Activated naive CD8-positive, alpha-beta T cell treated with anti-CD3 and anti-CD28 coated beads, Interleukin-2, amount 10 ng/mL, durations not matched to agents 7 days and 5 days (primary cell): ENCODE results near the gene STIP1. TPM values are rescaled to one million over a fixed set of nuclear protein-coding genes. Genes with fewer than 3 reads are reported as not detected.
A peak's percentile ranks its signal among the peaks of the same experiment; 100 is the strongest.

Experiments used
- ATAC-seq: fragments of 150-1000 bp; cut with Tn5 transposase; one replicate; pipeline ENCODE4 v1.10.0; 2021; ENCODE audit warnings: low read depth, moderate library complexity
- POLR2A ChIA-PET: fragments of 350-600 bp; sonication (Branson Sonifier 250); formaldehyde crosslinking; loops from one replicate; lab custom pipeline; 2021; ENCODE audit warnings: antibody characterized with exemption; lab: Charles Lee
- DNase-seq: peaks from one replicate; pipeline ENCODE4 v3.0.0; 2021
- H3K27ac Mint-ChIP-seq: one replicate; pipeline ENCODE4 v1.8.0; 2022; ENCODE audit warnings: mild to moderate bottlenecking, mixed read lengths
- H3K27me3 Mint-ChIP-seq: one replicate; pipeline ENCODE4 v1.8.0; 2022; ENCODE audit warnings: mild to moderate bottlenecking, moderate library complexity, mixed read lengths
- H3K36me3 Mint-ChIP-seq: one replicate; pipeline ENCODE4 v1.8.0; 2021; ENCODE audit warnings: mild to moderate bottlenecking, mixed read lengths
- H3K4me1 Mint-ChIP-seq: one replicate; pipeline ENCODE4 v1.8.0; 2021; ENCODE audit warnings: mixed read lengths
- H3K4me3 Mint-ChIP-seq: one replicate; pipeline ENCODE4 v1.8.0; 2022; ENCODE audit warnings: mild to moderate bottlenecking, moderate library complexity, mixed read lengths
- H3K9me3 Mint-ChIP-seq: one replicate; pipeline ENCODE4 v1.8.0; 2021; ENCODE audit warnings: mixed read lengths
- total RNA-seq, 2 experiments: library from RNA; stranded (reverse); gene quantifications; one replicate each; pipeline ENCODE4 v1.2.3, GENCODE V29; 2021

STIP1 gene
- total RNA-seq, 2 experiments from 2014 or later: 218 to 219 TPM

- Mint-ChIP-seq H3K27me3 (no peaks in the 10 kb centered on the region), H3K27ac (peak within 1 kb of the TSS; percentile 84), H3K9me3 (no peaks in the 10 kb centered on the region), H3K4me3 (peak within 1 kb of the TSS; percentile 91), H3K4me1 (peaks cover 6% of the 10 kb centered on the region), H3K36me3 (peaks cover under 1% of the 10 kb centered on the region)
- POLR2A ChIA-PET: interaction anchor here (0.7 to 4.0 kb wide), 3 partner anchors 15 to 40 kb away, joined by 3 to 44 read pairs (median 3); partner anchors contain the start of genes FERMT3 and STIP1
- ATAC-seq (peak; percentile 94), DNase-seq (peak; percentile 86)
Observed at GRCh38 chr11:64165842-64166635, 19.9 kb upstream of the STIP1 start, which contains the start of gene MACROD1. TSS of gene MACROD1 (minus strand) at chr11:64166113. CDS start at chr11:64165994, 119 bp downstream.

GRCh38 chr11:64170419-64170818 lies 15.6 kb upstream of the STIP1 start:
- no peak for ATAC-seq
- H3K36me3 Mint-ChIP-seq: peaks cover 2% of the 10 kb centered on the region
- H3K27me3 Mint-ChIP-seq: no peaks in the 10 kb centered on the region
- H3K4me3 Mint-ChIP-seq: no peak overlapping the region
- no peak for DNase-seq
- peaks cover 2% of the 10 kb centered on the region for H3K9me3 Mint-ChIP-seq
- H3K4me1 Mint-ChIP-seq: peaks cover 3% of the 10 kb centered on the region
- POLR2A ChIA-PET: interaction anchor here (1.3 kb wide), 1 partner anchor 16 kb away, joined by 5 read pairs; the partner anchor contains the start of gene STIP1
- no peak overlapping the region for H3K27ac Mint-ChIP-seq

DNA sequence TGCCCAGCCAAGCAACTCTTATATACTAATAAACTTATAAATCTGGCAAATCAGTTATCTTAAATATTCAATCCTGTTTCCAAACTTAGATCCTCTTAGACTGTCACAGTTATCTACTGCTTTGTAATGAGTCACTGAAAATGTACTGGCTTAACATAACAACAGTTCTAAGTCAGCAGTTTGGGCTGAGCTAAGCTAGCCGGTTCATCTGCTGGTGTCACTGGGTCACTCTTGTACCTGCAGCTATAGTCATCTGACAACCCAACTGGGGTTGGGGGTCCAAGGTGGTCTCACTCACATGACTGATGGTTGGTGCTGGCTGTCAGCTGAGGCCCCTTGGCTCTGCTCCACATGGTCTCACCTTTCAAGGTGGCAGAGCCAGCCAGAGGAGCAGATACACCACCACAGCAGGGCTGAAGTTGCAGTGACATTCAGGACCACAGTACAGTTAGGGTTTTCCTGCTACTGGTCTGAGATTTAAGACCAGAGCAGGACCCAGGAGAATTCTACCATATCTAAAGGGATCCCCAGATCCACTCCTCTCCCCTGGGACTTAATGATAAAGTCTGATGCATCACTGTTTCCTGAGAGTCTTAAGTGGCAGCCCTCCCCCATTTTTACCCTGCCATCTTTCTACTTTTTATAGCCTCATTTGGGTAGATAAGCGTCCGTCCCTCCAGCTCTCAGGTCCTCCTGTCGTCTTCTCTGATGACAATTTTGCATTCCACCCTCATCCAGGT lies 12.2 kb upstream of the STIP1 start:
- POLR2A ChIA-PET: interaction anchor here (0.6 kb wide), 2 partner anchors 73 to 127 kb away, joined by 3 to 6 read pairs; partner anchors contain the start of gene PPP1R14B
- Mint-ChIP-seq H3K9me3 (peaks cover 4% of the 10 kb centered on the region), H3K4me1 (peaks cover 16% of the 10 kb centered on the region), H3K27me3 (no peaks in the 10 kb centered on the region), H3K27ac (no peak overlapping the region), H3K4me3 (no peak overlapping the region), H3K36me3 (peaks cover 2% of the 10 kb centered on the region)
- ATAC-seq: no peak
- no peak for DNase-seq

GRCh38 chr11:64176751-64177150 lies 9.2 kb upstream of the STIP1 start:
- peak overlapping the region; percentile 47 for H3K27ac Mint-ChIP-seq
- no peaks in the 10 kb centered on the region for H3K27me3 Mint-ChIP-seq
- H3K9me3 Mint-ChIP-seq: peaks cover 4% of the 10 kb centered on the region
- H3K36me3 Mint-ChIP-seq: peaks cover 5% of the 10 kb centered on the region
- POLR2A ChIA-PET: interaction anchor here (1.3 kb wide), 1 partner anchor 9 kb away, joined by 3 read pairs; the partner anchor contains the start of gene STIP1
- peak; percentile 55 for ATAC-seq
- H3K4me3 Mint-ChIP-seq: no peak overlapping the region
- DNase-seq: no peak
- H3K4me1 Mint-ChIP-seq: peaks cover 25% of the 10 kb centered on the region

- Mint-ChIP-seq H3K27me3 (no peaks in the 10 kb centered on the region), H3K4me1 (peaks cover 30% of the 10 kb centered on the region), H3K36me3 (peaks cover 5% of the 10 kb centered on the region), H3K9me3 (peaks cover 4% of the 10 kb centered on the region), H3K4me3 (no peak overlapping the region), H3K27ac (no peak overlapping the region)
- DNase-seq (no peak), ATAC-seq (no peak)
- POLR2A ChIA-PET: interaction anchor here (1.0 kb wide), 1 partner anchor 8 kb away, joined by 7 read pairs; the partner anchor contains the start of gene STIP1
Observed at GRCh38 chr11:64178203-64178602, 7.8 kb upstream of the STIP1 start.

GRCh38 chr11:64178951-64179639 lies 6.9 kb upstream of the STIP1 start:
- H3K4me3 Mint-ChIP-seq: no peak overlapping the region
- peaks cover 4% of the 10 kb centered on the region for H3K36me3 Mint-ChIP-seq
- peaks cover 3% of the 10 kb centered on the region for H3K9me3 Mint-ChIP-seq
- ATAC-seq: no peak
- H3K27me3 Mint-ChIP-seq: no peaks in the 10 kb centered on the region
- no peak for DNase-seq
- POLR2A ChIA-PET: interaction anchor here (0.9 kb wide), 1 partner anchor 153 kb away, joined by 3 read pairs; no protein-coding TSS in a partner anchor
- peaks cover 36% of the 10 kb centered on the region for H3K4me1 Mint-ChIP-seq
- H3K27ac Mint-ChIP-seq: no peak overlapping the region

DNA sequence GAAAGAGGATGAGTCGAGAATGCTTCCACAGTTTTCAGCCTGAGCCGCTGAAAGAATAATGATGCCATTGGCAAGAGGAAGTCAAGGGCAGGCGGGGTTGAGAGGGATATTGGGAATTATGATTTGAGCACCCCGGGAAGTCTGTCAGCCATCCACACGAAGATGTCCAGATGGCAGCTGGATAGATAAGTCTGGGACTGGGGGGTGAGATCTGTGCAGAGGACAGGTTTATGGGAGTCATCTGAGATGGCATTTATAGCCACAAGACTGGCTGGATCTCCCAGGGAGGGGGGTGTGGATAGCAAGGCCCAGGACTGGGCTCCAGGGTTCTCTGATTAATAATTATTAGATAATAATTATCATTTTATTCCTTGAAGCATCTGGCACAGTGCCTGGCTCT lies 5.1 kb upstream of the STIP1 start:
- Mint-ChIP-seq H3K4me1 (peaks cover 41% of the 10 kb centered on the region), H3K27me3 (no peaks in the 10 kb centered on the region), H3K27ac (no peak overlapping the region), H3K36me3 (peaks cover 4% of the 10 kb centered on the region), H3K9me3 (peaks cover 1% of the 10 kb centered on the region), H3K4me3 (no peak overlapping the region)
- POLR2A ChIA-PET: interaction anchor here (0.6 to 1.9 kb wide), 4 partner anchors 14 to 680 kb away, joined by 3 to 9 read pairs (median 3); partner anchors contain the start of gene FERMT3
- no peak for DNase-seq
- ATAC-seq: no peak

GRCh38 chr11:64181506-64182411 lies 4.2 kb upstream of the STIP1 start:
- Mint-ChIP-seq H3K36me3 (peaks cover 6% of the 10 kb centered on the region), H3K27me3 (no peaks in the 10 kb centered on the region), H3K4me3 (peak overlapping the region; percentile 40), H3K27ac (peak overlapping the region; percentile 71), H3K9me3 (peaks cover 1% of the 10 kb centered on the region), H3K4me1 (peaks cover 37% of the 10 kb centered on the region)
- POLR2A ChIA-PET: interaction anchor here (0.6 to 1.9 kb wide), 5 partner anchors 9 to 136 kb away, joined by 3 to 9 read pairs (median 3); partner anchors contain the start of genes FERMT3, PRDX5 and TRMT112
- DNase-seq: peak; percentile 54
- no peak for ATAC-seq

GRCh38 chr11:64183890-64184289 lies 2.1 kb upstream of the STIP1 start:
- no peak overlapping the region for H3K4me3 Mint-ChIP-seq
- no peak for ATAC-seq
- H3K27ac Mint-ChIP-seq: peak overlapping the region; percentile 54
- POLR2A ChIA-PET: interaction anchor here (0.7 to 14.2 kb wide), 5 partner anchors 18 to 156 kb away, joined by 4 to 246 read pairs (median 38); partner anchors contain the start of genes CCDC88B, ESRRA, FERMT3 and MACROD1
- no peaks in the 10 kb centered on the region for H3K9me3 Mint-ChIP-seq
- peaks cover 28% of the 10 kb centered on the region for H3K4me1 Mint-ChIP-seq
- no peak for DNase-seq
- peaks cover 9% of the 10 kb centered on the region for H3K36me3 Mint-ChIP-seq
- no peaks in the 10 kb centered on the region for H3K27me3 Mint-ChIP-seq

DNA sequence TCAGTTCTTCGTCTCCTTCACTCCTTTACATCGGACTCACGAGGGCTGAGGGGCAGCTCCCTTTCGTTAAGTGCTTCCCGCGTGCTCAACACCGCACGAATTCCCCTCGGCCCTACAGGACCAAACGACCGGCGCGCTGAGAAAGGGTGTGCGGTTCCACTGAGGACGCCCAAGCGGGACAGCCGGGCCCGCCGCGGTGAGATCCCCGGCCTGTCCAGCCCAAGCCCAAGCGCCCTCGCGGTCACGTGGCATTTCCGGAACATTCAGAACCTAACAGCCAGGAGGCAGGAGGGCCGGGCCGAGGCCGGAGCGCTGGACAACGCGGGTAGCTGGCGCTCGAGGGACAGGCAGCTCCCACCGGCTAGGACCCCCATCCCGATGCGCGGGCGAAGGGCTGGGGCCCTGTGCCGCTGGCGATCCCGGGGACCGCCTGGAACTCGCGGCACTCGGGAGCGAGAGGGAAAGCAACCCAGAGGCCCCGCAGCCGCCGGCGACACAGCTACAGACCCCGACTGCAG lies 737 bp upstream of the STIP1 start:
- Mint-ChIP-seq H3K4me3 (peak overlapping the region; percentile 99), H3K27ac (peak overlapping the region; percentile 100), H3K4me1 (peaks cover 35% of the 10 kb centered on the region), H3K9me3 (no peaks in the 10 kb centered on the region), H3K27me3 (no peaks in the 10 kb centered on the region), H3K36me3 (peaks cover 10% of the 10 kb centered on the region)
- POLR2A ChIA-PET: interaction anchor here (0.6 to 14.2 kb wide), 33 partner anchors 8 to 1344 kb away, joined by 3 to 246 read pairs (median 4); partner anchors contain the start of genes BAD, COX8A, ESRRA and FERMT3
- peak; percentile 0 for ATAC-seq
- no peak for DNase-seq

GRCh38 chr11:64186492-64187165 lies 658 bp downstream of the STIP1 start:
- Mint-ChIP-seq H3K9me3 (no peaks in the 10 kb centered on the region), H3K27me3 (no peaks in the 10 kb centered on the region), H3K36me3 (peaks cover 13% of the 10 kb centered on the region), H3K4me3 (no peak overlapping the region), H3K4me1 (peaks cover 34% of the 10 kb centered on the region), H3K27ac (no peak overlapping the region)
- ATAC-seq: no peak
- peak; percentile 61 for DNase-seq
- POLR2A ChIA-PET: interaction anchor here (0.6 to 14.2 kb wide), 25 partner anchors 9 to 1347 kb away, joined by 3 to 246 read pairs (median 5); partner anchors contain the start of genes COX8A, DNAJC4, ESRRA and FERMT3
